Endothelial cell (in vitro differentiated cells): ENCODE results near the gene CIT. TPM values are rescaled to one million over a fixed set of nuclear protein-coding genes. Genes with fewer than 3 reads are reported as not detected.

Experiments
- DNase-seq: peaks from one replicate; pipeline ENCODE4 v3.0.0; 2021; ENCODE audit warnings: low spot score
- H3K27ac Mint-ChIP-seq: one replicate; pipeline ENCODE4 v1.8.0; 2021; ENCODE audit warnings: mixed read lengths, inconsistent platforms; ENCODE audit not compliant: unreplicated experiment
- H3K27me3 Mint-ChIP-seq: one replicate; pipeline ENCODE4 v1.8.0; 2021; ENCODE audit warnings: mild to moderate bottlenecking, moderate library complexity, mixed read lengths, inconsistent platforms; ENCODE audit not compliant: unreplicated experiment
- H3K36me3 Mint-ChIP-seq: one replicate; pipeline ENCODE4 v1.8.0; 2021; ENCODE audit warnings: mild to moderate bottlenecking, low read depth, mixed read lengths, inconsistent platforms; ENCODE audit not compliant: unreplicated experiment
- H3K4me1 Mint-ChIP-seq: one replicate; pipeline ENCODE4 v1.8.0; 2021; ENCODE audit warnings: mild to moderate bottlenecking, mixed read lengths, inconsistent platforms; ENCODE audit not compliant: unreplicated experiment
- H3K4me3 Mint-ChIP-seq: one replicate; pipeline ENCODE4 v1.8.0; 2021; ENCODE audit warnings: mild to moderate bottlenecking, mixed read lengths, inconsistent platforms; ENCODE audit not compliant: unreplicated experiment
- H3K9me3 Mint-ChIP-seq: one replicate; pipeline ENCODE4 v1.8.0; 2021; ENCODE audit warnings: mixed read lengths, inconsistent platforms; ENCODE audit not compliant: unreplicated experiment
- CTCF ChIP-seq: fragments of 200-600 bp; sonication (generic); IDR thresholded peaks from one replicate; pipeline ENCODE4 v1.5.0; 2021; ENCODE audit warnings: antibody characterized with exemption; ENCODE audit not compliant: unreplicated experiment
- total RNA-seq: library from RNA; stranded (reverse); fragmentation: NEBNext Ultra II Directional; extraction: Animal tissue kit (Norgen Biotek cat#: 25700); gene quantifications from one replicate; pipeline ENCODE4 v1.2.1, GENCODE V29; 2021; ENCODE audit not compliant: unreplicated experiment

CIT gene
- total RNA-seq, 1 donor from 2014 or later: 14.4 TPM

DNA sequence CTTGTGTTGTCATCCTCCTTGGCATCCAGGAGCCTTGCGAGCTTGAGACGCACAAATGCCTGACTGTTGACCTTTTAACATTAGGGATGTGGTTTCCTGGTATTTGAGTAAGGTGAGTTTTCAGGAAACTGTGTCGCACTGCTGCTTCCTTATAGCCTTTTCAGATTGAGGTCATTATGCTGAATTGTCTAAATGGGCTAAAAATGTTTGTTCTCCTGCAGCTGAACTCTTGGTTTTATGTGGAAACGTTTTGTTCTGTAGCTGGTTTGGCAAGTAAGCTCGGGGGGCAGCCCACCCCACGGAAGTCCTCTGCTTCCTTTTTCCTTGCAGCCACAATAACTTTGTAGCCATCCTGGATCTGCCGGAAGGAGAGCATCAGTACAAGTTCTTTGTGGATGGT is 203.5 kb downstream of the CIT start:
- no peaks in the 10 kb centered on the region for H3K9me3 Mint-ChIP-seq
- peaks cover 4% of the 10 kb centered on the region for H3K27me3 Mint-ChIP-seq
- peak; percentile 24 for DNase-seq
- no peak for TF ChIP-seq CTCF
- H3K4me1 Mint-ChIP-seq: peaks cover 44% of the 10 kb centered on the region
- peaks cover 41% of the 10 kb centered on the region for H3K36me3 Mint-ChIP-seq
- H3K4me3 Mint-ChIP-seq: no peak overlapping the region
- H3K27ac Mint-ChIP-seq: peak overlapping the region; percentile 89

DNA sequence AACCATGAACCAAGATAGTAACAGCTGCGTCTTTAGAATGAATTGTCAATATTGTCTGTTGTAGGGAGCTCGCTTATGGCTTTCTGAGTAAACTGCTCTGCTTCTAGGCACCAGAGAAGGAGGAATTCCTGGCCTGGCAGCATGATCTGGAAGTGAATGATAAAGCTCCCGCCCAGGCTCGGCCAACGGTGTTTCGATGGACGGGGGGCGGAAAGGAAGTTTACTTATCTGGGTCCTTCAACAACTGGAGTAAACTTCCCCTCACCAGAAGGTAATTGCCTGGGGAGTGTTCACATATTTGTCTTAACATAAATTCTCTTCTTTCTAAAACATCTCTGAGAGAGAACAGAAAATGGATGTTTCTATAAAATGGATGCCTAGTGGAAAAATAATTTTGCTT is 204.9 kb downstream of the CIT start:
- no peak for DNase-seq
- Mint-ChIP-seq H3K36me3 (peaks cover 37% of the 10 kb centered on the region), H3K27me3 (peaks cover 5% of the 10 kb centered on the region), H3K4me1 (peaks cover 50% of the 10 kb centered on the region), H3K9me3 (no peaks in the 10 kb centered on the region), H3K4me3 (peak overlapping the region; percentile 82), H3K27ac (peak overlapping the region; percentile 83)
- no peak for TF ChIP-seq CTCF

DNA sequence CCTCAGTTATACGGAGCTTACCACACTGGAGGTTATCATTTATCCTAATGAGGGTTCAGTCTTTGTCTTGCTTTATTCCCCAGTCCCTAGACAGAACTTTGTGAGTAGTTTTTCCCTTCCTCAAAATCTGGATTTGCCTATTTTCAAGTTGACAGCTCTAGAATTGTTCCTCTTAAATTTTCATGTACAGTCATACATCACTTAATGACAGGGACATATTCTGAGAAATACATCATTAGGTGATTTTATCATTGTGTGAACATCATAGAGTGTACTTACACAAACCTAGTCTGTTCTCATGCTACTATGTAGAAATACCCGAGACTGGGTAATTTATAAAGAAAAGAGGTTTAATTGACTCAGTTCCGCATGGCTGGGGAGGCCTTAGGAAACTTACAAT is 206.1 kb downstream of the CIT start:
- Mint-ChIP-seq H3K36me3 (peaks cover 27% of the 10 kb centered on the region), H3K4me1 (peaks cover 60% of the 10 kb centered on the region), H3K27ac (no peak overlapping the region), H3K4me3 (no peak overlapping the region), H3K9me3 (no peaks in the 10 kb centered on the region), H3K27me3 (peaks cover 3% of the 10 kb centered on the region)
- TF ChIP-seq CTCF: no peak
- DNase-seq: no peak

GRCh38 chr12:119669744-119670472 is 207.2 kb downstream of the CIT start:
- Mint-ChIP-seq H3K36me3 (peaks cover 15% of the 10 kb centered on the region), H3K27me3 (peaks cover 2% of the 10 kb centered on the region), H3K27ac (no peak overlapping the region), H3K9me3 (no peaks in the 10 kb centered on the region), H3K4me3 (peak overlapping the region; percentile 34), H3K4me1 (peaks cover 64% of the 10 kb centered on the region)
- TF ChIP-seq CTCF: no peak
- DNase-seq: no peak

DNA sequence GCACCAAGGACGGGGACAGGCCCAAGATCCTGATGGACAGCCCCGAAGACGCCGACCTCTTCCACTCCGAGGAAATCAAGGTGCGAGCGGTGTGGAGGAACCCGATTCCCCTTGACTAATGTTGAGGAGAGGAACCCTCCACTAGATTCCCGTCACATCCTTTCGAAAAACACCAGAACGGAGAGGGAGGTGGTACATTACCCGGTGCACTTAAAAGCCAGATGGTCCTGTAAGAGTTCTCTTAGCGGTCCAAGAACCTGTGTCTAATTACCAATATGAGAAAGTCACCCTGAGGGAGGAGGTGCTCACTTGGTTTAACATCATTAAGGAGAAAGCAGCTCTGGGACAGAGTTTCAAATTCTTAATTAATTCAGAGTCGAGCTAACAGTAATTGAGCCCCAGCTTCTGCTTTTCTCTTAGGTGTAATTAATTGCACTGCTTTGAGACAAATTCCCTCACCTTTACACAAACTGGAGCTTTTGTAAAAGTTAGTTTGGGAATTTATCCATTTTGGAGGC is 208.7 kb downstream of the CIT start:
- no peak for DNase-seq
- H3K9me3 Mint-ChIP-seq: no peaks in the 10 kb centered on the region
- peaks cover 53% of the 10 kb centered on the region for H3K4me1 Mint-ChIP-seq
- H3K36me3 Mint-ChIP-seq: peaks cover 11% of the 10 kb centered on the region
- H3K27ac Mint-ChIP-seq: peak overlapping the region; percentile 85
- peaks cover 2% of the 10 kb centered on the region for H3K27me3 Mint-ChIP-seq
- no peak for TF ChIP-seq CTCF
- H3K4me3 Mint-ChIP-seq: peak overlapping the region; percentile 94
